Measurements from ENCODE around the gene SOS2. TPM values are rescaled to one million over a fixed set of nuclear protein-coding genes. Genes with fewer than 3 reads are reported as not detected.

Gene SOS2
- total RNA-seq, 2 donors from 2014 or later: 23.7 to 31.0 TPM

DNA sequence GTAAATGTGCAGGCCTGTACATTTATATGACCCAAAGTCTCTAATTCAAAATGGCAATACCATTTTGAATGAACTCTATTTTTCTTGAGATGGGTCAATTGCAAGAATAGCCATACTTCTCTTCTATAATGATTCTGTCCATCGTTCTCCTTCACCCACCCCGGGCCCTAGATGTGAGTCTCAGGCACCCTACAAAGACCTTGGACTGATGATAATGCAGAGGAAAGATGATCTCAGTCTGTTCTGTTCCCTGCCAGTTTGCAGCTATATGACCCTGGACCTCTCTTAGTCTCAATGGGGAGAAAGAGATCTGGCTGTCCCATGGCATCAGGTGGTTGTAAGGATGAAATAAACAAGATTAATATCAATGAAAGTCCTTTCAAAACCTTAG, 145.1 kb downstream of the SOS2 start:
- Histone ChIP-seq H3K36me3 (no peaks in the 10 kb centered on the region), H3K4me3 (no peak overlapping the region), H3K27me3 (no peaks in the 10 kb centered on the region), H3K9me3 (no peaks in the 10 kb centered on the region), H3K27ac (no peak overlapping the region), H3K4me1 (no peaks in the 10 kb centered on the region)
- DNase-seq (ENCODE audit: low spot score): no peak
- TF ChIP-seq, protein P1, sequence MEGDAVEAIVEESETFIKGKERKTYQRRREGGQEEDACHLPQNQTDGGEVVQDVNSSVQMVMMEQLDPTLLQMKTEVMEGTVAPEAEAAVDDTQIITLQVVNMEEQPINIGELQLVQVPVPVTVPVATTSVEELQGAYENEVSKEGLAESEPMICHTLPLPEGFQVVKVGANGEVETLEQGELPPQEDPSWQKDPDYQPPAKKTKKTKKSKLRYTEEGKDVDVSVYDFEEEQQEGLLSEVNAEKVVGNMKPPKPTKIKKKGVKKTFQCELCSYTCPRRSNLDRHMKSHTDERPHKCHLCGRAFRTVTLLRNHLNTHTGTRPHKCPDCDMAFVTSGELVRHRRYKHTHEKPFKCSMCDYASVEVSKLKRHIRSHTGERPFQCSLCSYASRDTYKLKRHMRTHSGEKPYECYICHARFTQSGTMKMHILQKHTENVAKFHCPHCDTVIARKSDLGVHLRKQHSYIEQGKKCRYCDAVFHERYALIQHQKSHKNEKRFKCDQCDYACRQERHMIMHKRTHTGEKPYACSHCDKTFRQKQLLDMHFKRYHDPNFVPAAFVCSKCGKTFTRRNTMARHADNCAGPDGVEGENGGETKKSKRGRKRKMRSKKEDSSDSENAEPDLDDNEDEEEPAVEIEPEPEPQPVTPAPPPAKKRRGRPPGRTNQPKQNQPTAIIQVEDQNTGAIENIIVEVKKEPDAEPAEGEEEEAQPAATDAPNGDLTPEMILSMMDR (IDR thresholded peaks at IDR 0.05): no peak

DNA sequence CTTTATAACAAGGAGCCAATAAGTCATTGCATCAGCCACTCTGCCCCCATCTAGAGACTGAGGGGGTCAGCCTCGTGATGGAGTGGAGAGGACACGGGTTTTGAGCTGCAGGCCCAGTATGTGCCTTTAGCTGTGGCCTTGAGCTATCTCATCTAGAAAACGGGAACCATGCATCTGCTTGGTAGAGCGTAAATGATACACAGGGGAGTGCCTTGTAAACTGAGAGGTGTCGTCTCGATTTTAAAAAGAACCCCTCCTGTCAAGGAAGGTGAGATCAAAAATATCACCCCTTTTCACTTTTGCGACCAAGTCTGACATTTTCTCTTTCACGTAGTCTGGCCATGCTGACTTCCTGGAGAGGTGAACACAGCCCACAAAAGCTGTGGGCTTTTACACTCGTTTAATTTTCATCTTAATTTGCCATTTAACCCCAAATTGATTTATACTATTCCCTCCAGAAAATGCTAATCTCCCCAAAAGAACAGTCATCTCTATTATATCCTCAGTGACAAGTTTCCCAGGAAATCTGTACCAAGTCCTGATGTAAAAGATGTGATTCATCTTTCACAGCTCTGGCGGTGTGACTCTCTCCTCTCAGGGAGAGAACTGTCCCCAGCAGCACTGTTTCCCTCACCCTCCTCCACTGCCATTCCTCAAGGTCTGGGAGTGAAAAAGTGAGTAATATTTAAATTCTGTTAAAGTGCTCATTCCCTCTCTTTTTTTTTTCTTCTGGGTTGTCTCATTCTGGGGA, 145.6 kb downstream of the SOS2 start:
- TF ChIP-seq, protein P1 (IDR thresholded peaks at IDR 0.05): no peak
- Histone ChIP-seq H3K4me3 (no peak overlapping the region), H3K36me3 (no peaks in the 10 kb centered on the region), H3K27ac (no peak overlapping the region), H3K4me1 (no peaks in the 10 kb centered on the region), H3K27me3 (no peaks in the 10 kb centered on the region), H3K9me3 (no peaks in the 10 kb centered on the region)
- no peak for DNase-seq (ENCODE audit: low spot score)

DNA sequence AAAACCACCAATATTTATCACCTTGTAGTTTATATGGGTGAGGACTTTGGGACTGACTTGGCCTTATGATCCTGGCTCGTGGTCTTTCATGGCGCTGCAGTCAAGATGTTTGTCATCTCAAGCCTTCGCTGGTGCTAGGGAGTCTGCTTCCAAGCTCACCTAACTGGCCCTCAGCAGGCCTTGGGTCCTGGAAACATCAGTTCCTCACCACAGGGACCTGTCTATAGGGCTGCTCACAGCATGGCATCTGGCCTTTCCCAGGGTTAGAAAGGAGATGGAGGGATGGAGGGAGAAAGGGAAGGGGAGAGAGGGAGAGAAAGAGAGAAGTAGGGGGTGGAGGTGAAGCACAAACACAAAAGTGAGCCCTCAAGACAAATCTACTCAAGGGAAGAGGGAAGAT, 146.7 kb downstream of the SOS2 start:
- Histone ChIP-seq H3K27me3 (no peaks in the 10 kb centered on the region), H3K4me3 (no peak overlapping the region), H3K9me3 (no peaks in the 10 kb centered on the region), H3K36me3 (no peaks in the 10 kb centered on the region), H3K4me1 (no peaks in the 10 kb centered on the region), H3K27ac (no peak overlapping the region)
- TF ChIP-seq, protein P1 (IDR thresholded peaks at IDR 0.05): no peak
- DNase-seq (ENCODE audit: low spot score): no peak

DNA sequence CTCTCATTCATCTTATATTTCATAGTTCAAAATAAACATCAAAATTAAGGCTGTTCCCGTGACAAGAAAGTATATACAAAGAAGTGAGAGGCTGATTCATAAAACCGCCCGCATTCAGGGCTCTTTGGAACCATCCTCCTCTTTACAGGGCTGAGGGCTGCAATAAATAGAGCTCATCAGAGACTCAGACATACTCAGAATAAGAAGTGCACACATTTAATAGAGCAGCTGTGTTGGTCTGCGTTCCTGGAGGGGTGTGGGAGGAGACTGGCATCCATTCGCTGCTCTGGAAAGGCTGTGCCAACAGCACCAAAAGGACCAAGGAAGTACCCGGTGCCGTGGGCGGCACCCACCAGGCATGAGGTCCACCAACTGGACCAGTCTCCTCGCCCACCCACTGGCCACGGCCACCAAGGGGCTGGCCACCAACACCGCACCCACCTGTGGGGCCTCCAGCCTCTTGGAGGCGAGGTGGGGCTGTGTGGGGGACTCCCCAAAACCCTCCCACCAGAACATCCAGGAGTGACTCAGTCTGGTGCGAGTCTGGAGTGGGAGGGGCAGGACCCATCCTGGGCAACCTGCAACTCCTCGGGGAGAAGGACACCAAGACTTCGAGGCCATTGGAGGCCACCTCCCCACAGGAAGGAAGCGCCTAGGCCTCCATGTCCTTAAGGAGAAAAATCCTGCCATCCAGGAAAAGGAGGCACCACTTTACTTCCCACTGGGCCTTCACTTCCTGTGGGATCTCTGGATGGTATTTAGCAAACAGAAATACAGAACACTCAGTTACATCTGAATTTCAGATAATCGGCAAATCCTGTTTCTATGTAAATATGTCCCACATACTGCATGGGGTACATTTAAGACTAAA, 147.7 kb downstream of the SOS2 start:
- TF ChIP-seq, protein P1 (IDR thresholded peaks at IDR 0.05): no peak
- H3K27ac ChIP-seq: no peak overlapping the region
- no peaks in the 10 kb centered on the region for H3K9me3 ChIP-seq
- no peaks in the 10 kb centered on the region for H3K36me3 ChIP-seq
- H3K4me3 ChIP-seq: no peak overlapping the region
- no peak for DNase-seq (ENCODE audit: low spot score)
- no peaks in the 10 kb centered on the region for H3K27me3 ChIP-seq
- no peaks in the 10 kb centered on the region for H3K4me1 ChIP-seq

DNA sequence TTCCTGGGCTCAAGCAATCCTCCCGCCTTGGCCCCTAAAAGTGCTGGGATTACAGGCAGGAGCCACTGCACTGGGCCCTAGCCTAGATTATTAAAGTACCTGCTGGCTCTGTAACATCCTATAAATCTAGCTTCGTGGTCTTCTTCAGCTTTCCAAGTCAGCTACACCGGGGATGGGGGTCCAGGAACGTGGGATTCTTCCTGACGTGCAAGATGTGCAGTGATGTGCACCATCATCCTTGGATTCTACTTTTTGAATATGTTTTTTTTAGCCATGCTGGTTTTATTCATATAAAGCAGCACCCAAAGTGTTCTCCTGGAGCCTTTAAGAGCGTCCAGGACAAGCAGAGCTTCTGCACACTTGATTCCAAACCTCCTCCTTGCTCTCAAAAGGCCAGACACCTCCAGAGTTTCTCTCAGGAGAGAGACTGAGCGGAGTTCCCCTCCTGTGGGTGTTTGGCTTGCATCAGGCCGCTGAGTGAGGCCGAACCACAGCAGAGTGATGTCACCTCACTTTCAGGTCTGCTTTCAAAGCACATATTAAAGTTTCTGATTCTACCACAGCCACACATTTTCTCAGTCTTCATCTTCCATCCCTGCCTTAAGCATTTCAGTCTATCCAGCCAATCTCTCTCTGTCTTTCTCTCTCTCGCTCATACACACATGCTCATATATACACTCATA, 148.5 kb downstream of the SOS2 start:
- no peak for DNase-seq (ENCODE audit: low spot score)
- no peak overlapping the region for H3K4me3 ChIP-seq
- no peak overlapping the region for H3K27ac ChIP-seq
- H3K9me3 ChIP-seq: no peaks in the 10 kb centered on the region
- no peaks in the 10 kb centered on the region for H3K4me1 ChIP-seq
- TF ChIP-seq, protein P1 (IDR thresholded peaks at IDR 0.05): no peak
- H3K36me3 ChIP-seq: no peaks in the 10 kb centered on the region
- no peaks in the 10 kb centered on the region for H3K27me3 ChIP-seq
